ENCODE measurements around the gene ELL2.

DNA sequence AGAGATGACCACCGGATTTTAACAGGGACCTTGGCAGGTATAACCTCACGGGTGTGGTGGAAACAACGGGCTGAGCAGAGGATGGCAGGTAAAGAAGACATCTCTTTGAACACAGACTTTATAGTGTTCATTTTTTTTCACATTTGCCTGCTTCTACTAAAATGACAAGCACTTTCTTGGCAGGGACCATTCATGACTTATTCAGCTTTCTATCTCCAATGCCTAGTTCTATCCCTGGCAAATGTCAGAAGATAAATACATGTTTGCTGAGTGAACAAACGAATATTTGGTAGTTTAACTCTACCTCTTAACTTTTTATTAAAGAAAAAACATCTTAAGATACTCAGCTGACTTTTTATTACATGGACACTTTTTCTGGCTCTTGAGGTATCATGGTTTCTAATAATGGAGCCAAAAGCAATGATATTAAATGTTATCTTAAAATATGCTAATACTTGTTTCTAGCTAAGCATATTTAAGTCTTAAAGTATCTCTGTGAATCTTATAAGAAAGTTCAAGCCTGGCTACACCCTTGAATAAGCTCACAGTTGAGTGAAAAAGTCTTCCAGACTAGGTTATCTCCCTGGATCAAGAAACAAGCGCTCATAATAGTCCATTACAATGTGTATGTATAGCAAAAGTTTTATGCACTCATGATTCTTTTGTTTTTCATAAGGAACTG, 8.5 kb downstream of the ELL2 start:
- TF ChIP-seq POLR2A (IDR thresholded peaks at IDR 0.05) = no peak
- TF ChIP-seq, protein P1, sequence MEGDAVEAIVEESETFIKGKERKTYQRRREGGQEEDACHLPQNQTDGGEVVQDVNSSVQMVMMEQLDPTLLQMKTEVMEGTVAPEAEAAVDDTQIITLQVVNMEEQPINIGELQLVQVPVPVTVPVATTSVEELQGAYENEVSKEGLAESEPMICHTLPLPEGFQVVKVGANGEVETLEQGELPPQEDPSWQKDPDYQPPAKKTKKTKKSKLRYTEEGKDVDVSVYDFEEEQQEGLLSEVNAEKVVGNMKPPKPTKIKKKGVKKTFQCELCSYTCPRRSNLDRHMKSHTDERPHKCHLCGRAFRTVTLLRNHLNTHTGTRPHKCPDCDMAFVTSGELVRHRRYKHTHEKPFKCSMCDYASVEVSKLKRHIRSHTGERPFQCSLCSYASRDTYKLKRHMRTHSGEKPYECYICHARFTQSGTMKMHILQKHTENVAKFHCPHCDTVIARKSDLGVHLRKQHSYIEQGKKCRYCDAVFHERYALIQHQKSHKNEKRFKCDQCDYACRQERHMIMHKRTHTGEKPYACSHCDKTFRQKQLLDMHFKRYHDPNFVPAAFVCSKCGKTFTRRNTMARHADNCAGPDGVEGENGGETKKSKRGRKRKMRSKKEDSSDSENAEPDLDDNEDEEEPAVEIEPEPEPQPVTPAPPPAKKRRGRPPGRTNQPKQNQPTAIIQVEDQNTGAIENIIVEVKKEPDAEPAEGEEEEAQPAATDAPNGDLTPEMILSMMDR (IDR thresholded peaks at IDR 0.05) = no peak
